ENCODE results near the gene MTA3.
"Not testable (repeated sequence)": the region's sequence is repeated elsewhere in the genome, so short reads cannot be mapped to it uniquely, and the experiment has no call there.

MTA3 gene

GRCh38 chr2:42614838-42615237, 46.4 kb downstream of the MTA3 start:
- no peak for DNase-seq

GRCh38 chr2:42618116-42618515, 49.7 kb downstream of the MTA3 start:
- no peak for DNase-seq

GRCh38 chr2:42618972-42619371, 50.5 kb downstream of the MTA3 start:
- no peak for DNase-seq

- not testable (repeated sequence) for DNase-seq
Measured at GRCh38 chr2:42621626-42622025, 53.2 kb downstream of the MTA3 start.

- DNase-seq, result no peak
Measured at GRCh38 chr2:42622943-42623676, 54.7 kb downstream of the MTA3 start.

GRCh38 chr2:42624047-42624446, 55.6 kb downstream of the MTA3 start:
- DNase-seq, result no peak

- not testable (repeated sequence) for DNase-seq
Measured at GRCh38 chr2:42628024-42628423, 59.6 kb downstream of the MTA3 start.

- DNase-seq, result no peak
Measured at GRCh38 chr2:42636934-42637333, 68.5 kb downstream of the MTA3 start.

- DNase-seq, result no peak
Measured at GRCh38 chr2:42638080-42638784, 69.8 kb downstream of the MTA3 start.

GRCh38 chr2:42639340-42640077, 71.1 kb downstream of the MTA3 start:
- DNase-seq, result no peak

- no peak for DNase-seq
Measured at GRCh38 chr2:42640261-42640660, 71.8 kb downstream of the MTA3 start.

- DNase-seq, result not testable (repeated sequence)
Measured at GRCh38 chr2:42642371-42642770, 73.9 kb downstream of the MTA3 start.

- no peak for DNase-seq
Measured at GRCh38 chr2:42645551-42645950, 77.1 kb downstream of the MTA3 start.

GRCh38 chr2:42648796-42649195, 80.4 kb downstream of the MTA3 start:
- DNase-seq, result no peak

- no peak for DNase-seq
Measured at GRCh38 chr2:42651057-42651456, 82.6 kb downstream of the MTA3 start.

GRCh38 chr2:42652086-42652485, 83.7 kb downstream of the MTA3 start:
- no peak for DNase-seq

GRCh38 chr2:42653039-42653438, 84.6 kb downstream of the MTA3 start:
- no peak for DNase-seq

- no peak for DNase-seq
Measured at GRCh38 chr2:42653908-42654445, 85.5 kb downstream of the MTA3 start.

GRCh38 chr2:42658306-42658705, 89.9 kb downstream of the MTA3 start:
- no peak for DNase-seq

- no peak for DNase-seq
Measured at GRCh38 chr2:42659609-42660008, 91.2 kb downstream of the MTA3 start.

GRCh38 chr2:42663106-42663780, 94.8 kb downstream of the MTA3 start:
- DNase-seq, result peak; percentile 60 to 83

GRCh38 chr2:42663828-42664227, 95.4 kb downstream of the MTA3 start:
- DNase-seq, result no peak

All from NCI-H524 (cell line).